ENCODE results near the gene IGSF23. TPM values are rescaled to one million over a fixed set of nuclear protein-coding genes. Genes with fewer than 3 reads are reported as not detected.

Gene IGSF23
- total RNA-seq, 1 donor from 2014 or later, result not detected

Small RNA genes within 50 kb of the gene (small RNA-seq; reads per million reads assigned to genes)
- gene AC243964.1 (ENCODE audit: low replicate concordance), result not detected

Other genes starting within 250 kb of the IGSF23 start
- gene ZNF285, start 212.0 kb upstream of the IGSF23 start, total RNA-seq, result 6.6 TPM
- 12.3 TPM for gene ZNF229, start 165.1 kb upstream of the IGSF23 start, total RNA-seq
- gene ZNF180, start 113.0 kb upstream of the IGSF23 start, total RNA-seq, result 16.3 TPM
- not detected for gene CEACAM20, start 83.9 kb upstream of the IGSF23 start, total RNA-seq
- gene PVR, start 30.3 kb downstream of the IGSF23 start, total RNA-seq, result 69.0 TPM
- 2.5 TPM for gene CEACAM19, start 57.9 kb downstream of the IGSF23 start, total RNA-seq
- gene CEACAM16, start 85.6 kb downstream of the IGSF23 start, total RNA-seq, result not detected
- gene BCL3, start 135.1 kb downstream of the IGSF23 start, total RNA-seq, result 8.4 TPM
- 2.8 TPM for gene CBLC, start 164.3 kb downstream of the IGSF23 start, total RNA-seq
- 188 TPM for gene BCAM, start 195.5 kb downstream of the IGSF23 start, total RNA-seq
- 42.0 TPM for gene NECTIN2, start 232.7 kb downstream of the IGSF23 start, total RNA-seq

Measured in tongue (tissue), 2 donors.